ACC112 (cell line): ENCODE data around the gene HADHB.
"Not testable (repeated sequence)": the region's sequence is repeated elsewhere in the genome, so short reads cannot be mapped to it uniquely, and the experiment has no call there.

Source experiments
- H2AFZ ChIP-seq: fragments of 200-600 bp; sonication (generic); one replicate; pipeline ENCODE4 v1.6.0; 2017; ENCODE audit warnings: antibody characterized with exemption, low read length; ENCODE audit not compliant: unreplicated experiment
- H3K27ac ChIP-seq: fragments of 200-600 bp; sonication (generic); 2 replicates; pipeline ENCODE4 v1.5.1; 2014; ENCODE audit warnings: low read depth, mild to moderate bottlenecking, antibody characterized with exemption, low read length, moderate library complexity
- H3K27me3 ChIP-seq: fragments of 200-600 bp; sonication (generic); 2 replicates; pipeline ENCODE4 v1.6.1; 2014; ENCODE audit warnings: mild to moderate bottlenecking, antibody characterized with exemption, low read length, moderate library complexity, mixed read lengths; ENCODE audit not compliant: insufficient read depth
- H3K36me3 ChIP-seq: fragments of 200-600 bp; sonication (generic); 2 replicates; pipeline ENCODE4 v1.6.1; 2016; ENCODE audit warnings: mild to moderate bottlenecking, antibody characterized with exemption, low read length, moderate library complexity, mixed read lengths; ENCODE audit not compliant: insufficient read depth
- H3K4me1 ChIP-seq: fragments of 200-600 bp; sonication (generic); one replicate; pipeline ENCODE4 v1.6.1; 2016; ENCODE audit warnings: low read length, mixed read lengths; ENCODE audit not compliant: insufficient read depth, unreplicated experiment, control insufficient read depth
- H3K4me3 ChIP-seq: fragments of 200-600 bp; sonication (generic); 2 replicates; pipeline ENCODE4 v1.5.1; 2014; ENCODE audit warnings: mild to moderate bottlenecking, low read depth, low read length
- H3K79me2 ChIP-seq: fragments of 200-600 bp; sonication (generic); one replicate; pipeline ENCODE4 v1.6.0; 2016; ENCODE audit warnings: low read length; ENCODE audit not compliant: control insufficient read depth, unreplicated experiment, insufficient read depth

HADHB gene

DNA sequence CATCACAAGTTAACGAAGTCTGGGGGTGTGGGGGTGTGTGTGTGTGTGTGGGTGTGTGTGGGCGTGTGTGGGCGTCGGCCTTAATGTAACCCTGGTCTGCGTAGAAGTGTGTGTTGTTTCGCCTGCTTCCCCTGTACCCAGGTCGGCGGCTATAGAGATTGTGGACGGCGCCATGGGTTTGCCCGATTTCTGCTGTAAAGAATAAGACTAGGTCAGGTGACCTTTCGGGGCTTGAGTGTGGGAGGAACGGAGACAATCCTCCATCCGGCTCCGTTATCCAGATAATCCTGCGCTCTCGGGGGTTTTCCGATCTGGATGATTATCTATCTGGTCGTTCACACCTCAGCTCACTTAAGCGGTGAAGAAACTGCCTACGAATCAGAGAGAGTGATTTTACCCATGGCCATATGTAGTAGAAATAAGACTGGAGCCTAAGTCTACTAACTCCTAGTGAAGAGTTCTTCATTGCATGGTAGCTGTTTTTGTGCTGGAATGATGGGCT is 543 bp downstream of the HADHB start:
- H3K27me3 ChIP-seq, result no peaks in the 10 kb centered on the region
- H3K27ac ChIP-seq, result peak overlapping the region; percentile 90
- H3K4me1 ChIP-seq, result peaks cover 35% of the 10 kb centered on the region
- peak overlapping the region; percentile 95 for H3K4me3 ChIP-seq
- peak overlapping the region; percentile 95 for H2AFZ ChIP-seq
- H3K36me3 ChIP-seq, result no peaks in the 10 kb centered on the region
- peaks cover 94% of the 10 kb centered on the region for H3K79me2 ChIP-seq

DNA sequence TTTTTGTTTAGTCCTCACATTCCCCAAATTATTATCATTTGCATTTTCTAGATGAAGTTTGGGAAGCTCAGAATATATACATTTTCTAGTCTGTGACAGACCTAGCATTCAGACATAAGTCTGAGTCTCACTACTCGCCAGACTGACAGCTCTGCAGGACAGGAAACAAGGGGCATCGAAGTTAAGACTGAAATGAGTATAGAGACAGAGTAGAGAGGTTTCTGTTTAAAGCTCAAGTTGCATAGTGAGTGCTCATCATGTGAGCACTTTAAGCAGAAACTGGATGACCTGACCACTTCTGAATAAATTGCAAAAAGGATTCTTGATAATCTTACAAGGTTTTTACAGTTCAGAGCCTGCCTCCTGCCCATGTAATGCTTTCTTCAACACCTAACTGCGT is 1.1 kb downstream of the HADHB start:
- peak overlapping the region; percentile 90 for H3K27ac ChIP-seq
- H2AFZ ChIP-seq, result peak overlapping the region; percentile 95
- peak overlapping the region; percentile 95 for H3K4me3 ChIP-seq
- peaks cover 30% of the 10 kb centered on the region for H3K4me1 ChIP-seq
- H3K36me3 ChIP-seq, result no peaks in the 10 kb centered on the region
- peaks cover 89% of the 10 kb centered on the region for H3K79me2 ChIP-seq
- no peaks in the 10 kb centered on the region for H3K27me3 ChIP-seq

DNA sequence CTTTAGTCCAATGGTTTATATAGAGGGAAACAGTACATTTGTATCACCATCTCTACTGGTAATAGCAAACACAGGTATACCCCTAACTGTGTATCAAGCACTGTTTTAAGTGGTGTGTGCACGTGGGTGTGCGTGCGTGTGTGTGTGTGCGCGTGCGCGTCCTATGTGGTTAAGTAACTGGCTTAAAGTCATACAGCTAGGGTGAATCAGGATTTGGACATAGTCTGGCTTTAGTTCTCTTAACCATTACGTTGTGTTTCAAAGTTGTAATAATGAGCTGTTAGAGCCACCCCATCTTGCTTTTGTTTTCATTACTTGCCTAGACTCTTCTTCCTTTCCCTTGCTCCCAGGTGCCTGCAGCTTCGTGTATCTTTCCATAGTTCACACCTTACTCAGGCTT is 2.1 kb downstream of the HADHB start:
- H3K4me1 ChIP-seq, result peaks cover 25% of the 10 kb centered on the region
- H2AFZ ChIP-seq, result no peak overlapping the region
- peak overlapping the region; percentile 95 for H3K4me3 ChIP-seq
- H3K79me2 ChIP-seq, result peaks cover 89% of the 10 kb centered on the region
- no peaks in the 10 kb centered on the region for H3K36me3 ChIP-seq
- H3K27ac ChIP-seq, result no peak overlapping the region
- no peaks in the 10 kb centered on the region for H3K27me3 ChIP-seq

DNA sequence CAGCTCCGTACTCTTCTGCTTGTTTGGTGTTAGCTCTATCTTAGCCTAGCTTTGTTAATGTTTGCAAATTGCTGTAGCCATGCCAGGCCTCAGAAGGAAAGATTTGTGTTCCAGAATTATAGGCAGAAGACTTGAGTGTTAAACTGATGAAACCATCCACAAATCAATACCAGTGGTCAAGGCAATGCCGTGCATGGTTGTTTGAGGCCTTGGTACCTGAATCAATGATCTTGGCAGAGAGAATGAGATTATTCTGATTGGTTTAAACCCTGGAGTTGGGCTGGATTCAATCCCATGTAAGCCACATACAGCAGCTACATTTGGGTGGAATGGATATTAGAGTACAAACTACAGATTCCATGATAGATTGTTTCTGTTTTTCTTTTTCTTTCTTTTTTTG is 4.9 kb downstream of the HADHB start:
- Histone ChIP-seq H3K79me2 (peaks cover 79% of the 10 kb centered on the region), H3K36me3 (no peaks in the 10 kb centered on the region), H3K4me3 (no peak overlapping the region), H3K27me3 (no peaks in the 10 kb centered on the region), H3K27ac (no peak overlapping the region), H3K4me1 (peaks cover 17% of the 10 kb centered on the region), H2AFZ (no peak overlapping the region)

DNA sequence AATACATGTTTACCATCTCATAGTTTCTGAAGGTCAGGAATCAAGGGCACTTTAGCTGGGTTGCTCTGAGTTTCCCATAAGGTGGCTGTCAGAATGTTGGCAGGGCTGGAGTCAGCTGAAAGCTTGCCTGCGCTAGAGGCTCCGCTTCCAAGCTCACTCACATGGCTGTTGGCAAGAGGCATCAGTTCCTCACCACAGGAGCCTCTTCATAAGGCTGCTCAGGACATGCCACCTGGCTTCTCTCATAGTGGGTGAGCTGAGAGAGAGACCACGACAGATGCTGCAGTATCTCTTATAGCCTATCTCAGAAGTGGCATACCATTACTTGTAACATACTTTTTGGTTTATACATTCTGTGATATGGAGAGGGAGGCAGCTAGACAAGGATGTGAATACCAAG is 7.2 kb downstream of the HADHB start:
- Histone ChIP-seq H3K79me2 (peaks cover 58% of the 10 kb centered on the region), H3K27me3 (no peaks in the 10 kb centered on the region), H3K36me3 (no peaks in the 10 kb centered on the region; the same call in 1 of the 2 replicates)

DNA sequence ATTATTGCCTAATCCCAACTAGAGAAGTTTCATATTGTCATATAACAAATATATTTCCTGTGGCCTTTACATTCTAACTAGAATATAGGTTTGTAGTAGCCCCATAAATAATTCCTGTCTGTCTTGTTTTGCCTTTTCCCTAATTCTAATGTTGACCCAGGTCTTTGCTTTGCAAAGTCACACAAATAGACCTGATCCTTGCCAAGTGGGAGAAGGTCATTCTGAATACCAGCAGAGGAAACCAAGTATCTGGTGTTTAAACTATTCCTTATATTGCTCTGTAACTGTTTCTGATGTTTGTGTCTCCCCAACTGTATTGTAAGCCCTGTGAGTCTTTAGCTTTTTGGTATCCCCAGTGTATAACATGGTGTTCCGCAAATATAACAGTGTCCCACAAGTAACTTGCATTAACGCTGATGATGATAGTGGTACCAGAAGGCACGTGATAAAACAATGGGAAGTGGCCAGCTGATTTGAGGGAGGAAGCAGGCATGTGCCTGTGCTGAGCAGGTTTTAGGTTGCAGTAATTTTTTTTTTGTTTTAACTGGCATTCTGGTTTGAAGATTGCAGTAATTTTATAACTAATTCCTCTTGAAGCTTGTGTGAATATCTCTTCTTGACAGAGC is 11.1 kb downstream of the HADHB start:
- Histone ChIP-seq H3K27ac (no peak overlapping the region), H3K4me1 (no peaks in the 10 kb centered on the region), H2AFZ (no peak overlapping the region), H3K79me2 (peaks cover 26% of the 10 kb centered on the region), H3K36me3 (no peaks in the 10 kb centered on the region; the same call in 1 of the 2 replicates), H3K4me3 (no peak overlapping the region), H3K27me3 (no peaks in the 10 kb centered on the region)

More for the DNA sequence above, 7.2 kb downstream of the HADHB start:
- Histone ChIP-seq H3K4me1 (peaks cover 7% of the 10 kb centered on the region), H3K4me3 (no peak overlapping the region), H3K27ac (no peak overlapping the region), H2AFZ (no peak overlapping the region)

DNA sequence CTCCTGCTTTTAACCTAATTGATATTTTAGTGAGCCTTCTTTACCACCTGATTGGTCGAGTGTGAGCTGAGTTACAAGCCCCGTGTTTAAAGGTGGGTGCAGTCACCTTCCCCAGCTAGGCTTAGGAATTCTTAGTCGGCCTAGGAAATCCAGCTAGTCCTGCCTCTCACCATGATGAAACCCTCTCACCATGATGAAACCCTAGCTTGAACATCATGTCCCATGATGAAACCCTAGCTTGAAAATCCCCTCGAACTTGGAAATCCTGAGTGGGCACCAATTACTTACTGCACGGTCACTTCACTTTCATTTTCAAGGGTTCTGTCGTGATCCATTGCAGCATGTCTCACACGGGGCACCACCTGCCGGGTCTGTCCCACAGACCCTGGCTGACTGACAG is 14.1 kb downstream of the HADHB start:
- not testable (repeated sequence) for H3K79me2 ChIP-seq, H3K36me3 ChIP-seq, H3K27me3 ChIP-seq

DNA sequence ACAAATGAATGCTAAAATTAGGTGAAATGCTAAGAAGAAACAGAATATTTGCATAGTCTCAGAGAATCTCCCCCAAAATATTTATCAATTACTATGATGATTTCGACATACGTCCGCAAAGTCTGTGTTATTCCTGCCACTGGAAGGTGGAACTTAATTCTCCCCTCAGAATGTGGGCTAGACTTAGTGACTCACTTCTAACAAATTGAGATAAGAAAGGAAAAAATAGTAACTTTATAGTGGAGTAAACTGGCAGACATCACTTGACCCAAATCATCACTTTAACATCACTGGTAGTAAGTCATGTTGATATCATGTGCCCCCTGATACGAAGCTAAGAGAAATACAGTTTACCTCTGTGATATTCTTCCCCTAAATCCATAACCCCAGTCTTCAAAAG is 23.5 kb downstream of the HADHB start:
- H3K36me3 ChIP-seq, result no peaks in the 10 kb centered on the region
- no peaks in the 10 kb centered on the region for H3K79me2 ChIP-seq
- H3K4me3 ChIP-seq, result no peak overlapping the region
- H3K27ac ChIP-seq, result peak overlapping the region; percentile 77
- H2AFZ ChIP-seq, result no peak overlapping the region
- peaks cover 35% of the 10 kb centered on the region for H3K4me1 ChIP-seq
- H3K27me3 ChIP-seq, result no peaks in the 10 kb centered on the region

More for the DNA sequence above, 14.1 kb downstream of the HADHB start:
- not testable (repeated sequence) for H3K4me3 ChIP-seq, H2AFZ ChIP-seq, H3K27ac ChIP-seq, H3K4me1 ChIP-seq

DNA sequence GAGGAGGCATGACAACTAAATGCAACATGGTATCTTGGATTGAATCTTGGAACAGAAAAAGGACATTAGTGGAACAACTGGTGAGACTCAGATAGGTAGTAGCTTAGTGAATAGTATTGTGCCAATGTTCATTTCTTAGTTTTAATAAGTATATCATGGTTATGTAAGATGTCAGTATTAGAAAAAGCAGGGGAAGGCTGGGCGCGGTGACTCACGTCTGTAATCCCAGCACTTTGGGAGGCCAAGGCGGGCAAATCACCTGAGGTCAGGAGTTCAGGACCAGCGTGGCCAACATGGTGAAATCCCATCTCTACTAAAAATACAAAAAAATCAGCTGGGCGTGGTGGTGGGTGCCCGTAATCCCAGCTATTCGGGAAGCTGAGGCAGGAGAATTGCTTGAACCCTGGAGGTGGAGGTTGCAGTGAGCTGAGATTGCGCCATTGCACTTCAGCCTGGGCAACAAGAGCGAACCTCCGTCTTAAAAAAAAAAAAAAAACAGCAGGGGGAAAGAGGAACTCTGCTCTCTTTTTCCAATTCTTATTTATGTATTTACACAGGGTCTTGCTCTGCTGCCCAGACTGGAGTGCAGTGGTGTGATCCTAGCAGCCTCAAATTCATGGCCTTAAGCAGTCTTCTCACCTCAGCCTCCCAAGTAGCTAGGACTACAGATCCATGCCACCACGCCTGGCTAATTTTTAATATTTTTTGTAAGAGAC is 24.1 kb downstream of the HADHB start:
- H3K79me2 ChIP-seq, H3K27me3 ChIP-seq, H3K36me3 ChIP-seq, H2AFZ ChIP-seq, H3K4me3 ChIP-seq: not testable (repeated sequence)
- Histone ChIP-seq H3K4me1 (peaks cover 41% of the 10 kb centered on the region), H3K27ac (peak overlapping the region; percentile 77)

DNA sequence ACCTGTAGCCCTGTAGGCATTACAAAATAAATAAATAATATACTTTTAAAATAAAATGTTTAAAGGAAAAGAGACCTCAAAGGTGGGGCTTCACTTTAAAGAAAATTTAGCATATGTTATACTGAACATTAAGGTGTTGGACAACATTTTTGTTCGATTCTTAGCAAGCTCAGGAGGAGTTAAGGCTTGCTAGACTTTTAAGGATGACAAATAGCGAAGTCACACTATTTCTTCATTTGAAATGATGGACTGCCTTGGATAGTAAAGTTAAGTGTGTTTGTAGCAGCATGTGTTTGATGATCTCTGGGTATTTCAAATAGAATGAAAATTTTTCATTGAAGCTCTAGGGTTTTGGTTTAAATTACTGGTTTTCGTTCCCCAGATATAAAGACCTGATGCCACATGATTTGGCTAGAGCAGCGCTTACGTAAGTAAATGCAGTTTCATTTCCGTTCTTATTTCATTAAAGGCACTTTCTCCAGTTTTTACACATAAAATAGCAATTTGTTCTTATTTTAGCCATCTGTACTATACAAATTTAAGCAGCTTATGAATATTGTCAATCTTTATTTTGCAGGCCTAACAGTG is 24.9 kb downstream of the HADHB start:
- H3K4me3 ChIP-seq, result peak overlapping the region; percentile 24; the same call in 1 of the 2 replicates
- peak overlapping the region; percentile 68 for H3K27ac ChIP-seq
- peaks cover 47% of the 10 kb centered on the region for H3K4me1 ChIP-seq
- no peaks in the 10 kb centered on the region for H3K36me3 ChIP-seq
- H3K27me3 ChIP-seq, result no peaks in the 10 kb centered on the region
- no peaks in the 10 kb centered on the region for H3K79me2 ChIP-seq
- H2AFZ ChIP-seq, result no peak overlapping the region
